Psoas muscle (tissue), 8 donors: ENCODE data around the gene CARD11. TPM values are rescaled to one million over a fixed set of nuclear protein-coding genes. Genes with fewer than 3 reads are reported as not detected.

ENCODE experiments used
- ATAC-seq, 4 donors: fragments of 200-7000 bp; cut with Tn5 transposase; one replicate each; pipeline ENCODE4 v1.9.1; 2020; ENCODE audit warnings: moderate library complexity in 3 of 4, mild to moderate bottlenecking in 2 of 4
- DNase-seq, 2 donors: peaks; one replicate each; pipeline ENCODE4 v3.0.0-alpha.2; 2020
- H3K27ac ChIP-seq: fragments of 200-600 bp; one replicate; pipeline ENCODE4 v1.8.0; 2022
- H3K27me3 ChIP-seq, 3 donors: fragments of 200-600 bp in 1 of 3; one replicate each; pipeline versions ENCODE4 v1.6.1 to v1.8.0; 2013 to 2022; ENCODE audit warnings: low read length in 2 of 3, mild to moderate bottlenecking in 2 of 3, moderate library complexity in 1 of 3; ENCODE audit not compliant: insufficient read depth in 3 of 3
- H3K36me3 ChIP-seq, 2 donors: fragments of 200-600 bp in 1 of 2; one replicate each; pipeline versions ENCODE4 v1.6.1 to v1.8.0; 2013 to 2022; ENCODE audit warnings: low read depth in 1 of 2, mild to moderate bottlenecking in 1 of 2, moderate library complexity in 1 of 2; ENCODE audit not compliant: insufficient read depth in 1 of 2
- H3K4me1 ChIP-seq: fragments of 200-600 bp; one replicate; pipeline ENCODE4 v1.8.0; 2022
- H3K4me3 ChIP-seq: fragments of 200-600 bp; one replicate; pipeline ENCODE4 v1.8.0; 2022; ENCODE audit warnings: mild to moderate bottlenecking
- H3K9me3 ChIP-seq: fragments of 200-600 bp; one replicate; pipeline ENCODE4 v1.8.0; 2022
- WGBS, 3 donors: extraction: QIAGEN DNeasy Blood & Tissue Kit; methylation state at CpG; one replicate each; pipeline versions ENCODE4 v1.1.6 to v1.1.7; 2013; 5-methylcytosine and 5-hydroxymethylcytosine counted together
- intact Hi-C, 2 donors: fragments of 100-400 bp; cut with DNase I; formaldehyde crosslinking; loops; one replicate each; pipeline versions ENCODE4 v1.11.0 to v1.14.2; 2022
- polyA plus RNA-seq, 3 donors: library from polyadenylated mRNA; stranded (reverse); fragments of 200-250 nt; gene quantifications; one replicate each; pipeline ENCODE4 v1.2.3, GENCODE V29; 2013
- total RNA-seq, 4 donors: library from RNA; stranded (reverse); fragmentation: NEBNext Ultra II Directional in 2 of 4; extraction: Animal tissue kit (Norgen Biotek cat#: 25700) in 2 of 4; gene quantifications; one replicate each; pipeline versions ENCODE4 v1.2.1 to v1.2.4, GENCODE V29; 2021 to 2023
- TF ChIP-seq, protein P1 (sequence below): fragments of 200-600 bp; IDR thresholded peaks from one replicate; pipeline ENCODE4 v1.8.0; 2022; ENCODE audit warnings: antibody characterized with exemption
- donor health status: healthy with polysubstance abuse.
- donor health status: DM: no; HTN: no; CAD: no; lungs with moderate emphysema.
- donor health status: Bipolar disorder and iron deficiency.
- donor health status: healthy.
- donor health status: DM: yes; HTN: yes; CAD: no.
- donor health status: DM: no; HTN: no; CAD: no.
- donor health status: DM: no; HTN: no; CAD: no.
- donor health status: DM: yes; HTN: yes; CAD: no.

CARD11 gene
- total and polyA plus RNA-seq, 7 donors, result 0.08 to 0.84 (median 0.39) TPM

DNA sequence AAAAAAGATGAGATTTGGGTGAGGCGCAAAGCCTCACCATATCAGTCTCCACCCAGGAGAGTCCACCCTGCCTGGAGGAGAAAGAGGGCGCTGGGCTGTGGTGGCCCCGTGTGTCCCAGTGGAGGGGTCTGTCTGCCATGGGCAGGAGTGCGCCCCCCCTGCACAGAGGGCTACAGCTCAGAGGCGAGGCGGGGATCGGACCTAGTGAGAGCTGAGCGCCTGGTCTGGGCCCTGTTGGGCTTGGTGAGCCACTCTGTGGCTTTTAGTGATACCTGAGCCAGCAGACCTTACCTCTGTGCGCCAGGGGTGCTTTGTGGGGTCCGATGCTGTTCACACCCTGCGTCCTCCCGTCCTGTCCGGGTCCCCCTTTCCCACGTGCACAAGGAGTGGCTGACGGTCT lies 173.7 kb downstream of the CARD11 start:
- Histone ChIP-seq H3K27me3 (peaks cover 0 to 13% (median 3%) of the 10 kb centered on the region in 3 donors), H3K4me3 (no peak overlapping the region), H3K36me3 (no peaks in the 10 kb centered on the region), H3K27ac (no peak overlapping the region), H3K9me3 (no peaks in the 10 kb centered on the region), H3K4me1 (no peaks in the 10 kb centered on the region)
- intact Hi-C loops, result loop anchor here in 1 of 2 donors (10.0 kb wide), 1 partner anchor 1025 kb away; no protein-coding TSS in a partner anchor
- WGBS, 3 donors, result 84 to 90% (median 85%) methylated on average over 14 to 15 of the region's 15 CpGs
- TF ChIP-seq, protein P1, sequence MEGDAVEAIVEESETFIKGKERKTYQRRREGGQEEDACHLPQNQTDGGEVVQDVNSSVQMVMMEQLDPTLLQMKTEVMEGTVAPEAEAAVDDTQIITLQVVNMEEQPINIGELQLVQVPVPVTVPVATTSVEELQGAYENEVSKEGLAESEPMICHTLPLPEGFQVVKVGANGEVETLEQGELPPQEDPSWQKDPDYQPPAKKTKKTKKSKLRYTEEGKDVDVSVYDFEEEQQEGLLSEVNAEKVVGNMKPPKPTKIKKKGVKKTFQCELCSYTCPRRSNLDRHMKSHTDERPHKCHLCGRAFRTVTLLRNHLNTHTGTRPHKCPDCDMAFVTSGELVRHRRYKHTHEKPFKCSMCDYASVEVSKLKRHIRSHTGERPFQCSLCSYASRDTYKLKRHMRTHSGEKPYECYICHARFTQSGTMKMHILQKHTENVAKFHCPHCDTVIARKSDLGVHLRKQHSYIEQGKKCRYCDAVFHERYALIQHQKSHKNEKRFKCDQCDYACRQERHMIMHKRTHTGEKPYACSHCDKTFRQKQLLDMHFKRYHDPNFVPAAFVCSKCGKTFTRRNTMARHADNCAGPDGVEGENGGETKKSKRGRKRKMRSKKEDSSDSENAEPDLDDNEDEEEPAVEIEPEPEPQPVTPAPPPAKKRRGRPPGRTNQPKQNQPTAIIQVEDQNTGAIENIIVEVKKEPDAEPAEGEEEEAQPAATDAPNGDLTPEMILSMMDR, result no peak
- DNase-seq (no peak), ATAC-seq (no peak)

DNA sequence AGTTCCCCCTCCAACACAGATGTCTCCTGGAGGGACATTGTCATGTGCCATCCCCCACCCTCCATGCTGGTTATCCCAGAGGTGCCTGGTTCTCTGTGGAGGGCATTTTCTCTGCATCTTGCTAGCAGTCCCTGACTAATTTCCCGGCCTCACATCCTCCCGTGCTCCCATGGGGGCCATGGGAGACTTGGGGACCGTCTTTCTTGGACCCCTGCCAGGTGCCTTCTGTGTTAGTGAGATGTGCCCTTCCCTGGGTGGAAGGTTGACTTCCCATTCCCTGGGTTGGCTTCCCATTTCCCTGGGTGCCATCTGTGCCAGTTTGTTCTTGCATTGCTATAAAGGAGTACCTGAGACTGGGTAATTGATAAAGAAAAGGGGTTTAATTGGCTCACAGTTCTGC lies 177.1 kb downstream of the CARD11 start:
- peaks cover 15% of the 10 kb centered on the region for H3K4me1 ChIP-seq
- no peak for ATAC-seq
- peaks cover 0 to 13% (median 3%) of the 10 kb centered on the region in 3 donors for H3K27me3 ChIP-seq
- no peaks in the 10 kb centered on the region for H3K36me3 ChIP-seq
- H3K27ac ChIP-seq, result no peak overlapping the region
- WGBS, 3 donors, result 15 to 25% (median 20%) methylated on average over 3 of the region's 3 CpGs
- no peaks in the 10 kb centered on the region for H3K9me3 ChIP-seq
- TF ChIP-seq, protein P1, result no peak
- intact Hi-C loops, result loop anchor here in 1 of 2 donors (10.0 kb wide), 1 partner anchor 1028 kb away; no protein-coding TSS in a partner anchor
- no peak overlapping the region for H3K4me3 ChIP-seq
- no peak for DNase-seq

DNA sequence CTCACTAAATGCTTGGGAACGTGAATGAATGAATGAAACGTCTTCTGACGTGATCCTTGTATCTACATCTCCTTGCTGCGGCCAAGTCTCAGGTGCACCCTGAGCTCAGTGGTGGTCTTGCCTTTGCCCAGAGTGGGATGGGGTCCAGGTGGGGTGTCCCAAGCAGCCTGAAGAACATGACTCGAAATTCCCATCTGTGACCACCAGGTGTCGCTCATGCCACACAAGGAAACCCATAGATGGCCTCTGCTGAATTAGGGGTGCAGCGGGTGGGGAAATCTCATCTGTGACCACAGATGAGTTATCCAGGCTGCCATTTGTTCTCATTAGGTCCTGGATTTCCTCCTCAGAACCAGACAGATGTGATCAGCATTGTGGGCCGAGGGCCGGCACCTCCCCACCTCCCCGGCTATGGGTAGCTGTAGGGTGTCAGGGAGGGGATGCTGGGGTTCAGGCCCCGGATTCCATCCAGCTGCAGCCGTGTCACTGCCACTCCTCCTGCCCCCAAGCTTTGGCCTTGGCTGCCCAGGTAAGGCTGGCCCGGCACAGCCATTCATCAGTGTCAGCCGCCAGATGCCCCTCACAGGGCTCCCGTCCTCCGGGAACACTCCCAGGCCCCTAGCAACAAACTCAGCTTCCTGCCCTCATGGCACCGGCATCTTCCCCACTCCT lies 178.5 kb downstream of the CARD11 start:
- 51 to 56% (median 52%) methylated on average over 17 of the region's 17 CpGs for WGBS, 3 donors
- no peak overlapping the region for H3K27ac ChIP-seq
- no peak overlapping the region for H3K4me3 ChIP-seq
- H3K36me3 ChIP-seq, result no peaks in the 10 kb centered on the region
- intact Hi-C loops, result loop anchor here in 1 of 2 donors (10.0 kb wide), 1 partner anchor 1030 kb away; no protein-coding TSS in a partner anchor
- no peaks in the 10 kb centered on the region for H3K9me3 ChIP-seq
- H3K27me3 ChIP-seq, result peaks cover 0 to 5% (median 3%) of the 10 kb centered on the region in 3 donors
- TF ChIP-seq, protein P1, result peak; percentile 89
- DNase-seq, result peak; percentile 67 to 76
- peak in 2 of 4 donors; percentile 37 to 54 for ATAC-seq
- peaks cover 15% of the 10 kb centered on the region for H3K4me1 ChIP-seq

DNA sequence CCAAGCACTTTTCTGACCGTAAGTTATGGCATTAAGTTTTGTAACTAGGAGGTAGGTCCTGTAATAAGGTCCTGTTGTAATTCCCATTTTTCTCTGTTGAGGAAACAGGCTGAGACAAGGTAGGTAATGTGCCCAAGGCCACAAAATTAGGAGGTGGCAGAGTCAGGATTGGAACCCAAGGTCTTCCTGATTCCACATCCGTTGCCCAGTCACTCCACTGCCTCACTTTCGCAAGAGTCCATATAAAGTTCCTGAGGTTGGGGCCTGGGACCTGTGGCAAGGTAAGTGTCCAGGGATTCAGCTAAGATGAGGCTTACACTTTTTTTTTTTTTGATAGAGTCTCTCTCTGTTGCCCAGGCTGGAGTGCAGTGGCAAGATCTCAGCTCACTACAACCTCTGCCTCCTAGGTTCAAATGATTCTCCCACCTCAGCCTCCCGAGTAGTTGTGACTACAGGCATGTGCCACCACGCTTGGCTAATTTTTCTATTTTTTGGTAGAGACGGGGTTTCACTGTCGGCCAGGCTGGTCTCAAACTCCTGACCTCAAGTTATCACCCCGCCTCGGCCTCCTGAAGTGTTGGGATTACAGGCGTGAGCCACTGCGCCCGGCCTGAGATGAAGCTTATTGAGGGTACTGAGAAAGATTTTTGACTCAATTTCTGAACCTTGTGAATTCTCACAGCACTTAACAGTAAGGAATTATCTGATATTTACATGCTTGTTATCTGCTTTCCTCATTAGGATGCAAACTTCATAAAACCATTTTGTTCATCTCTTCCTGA lies 179.3 kb downstream of the CARD11 start:
- intact Hi-C loops, result loop anchor here in 1 of 2 donors (10.0 kb wide), 1 partner anchor 1030 kb away; no protein-coding TSS in a partner anchor
- H3K4me3 ChIP-seq, result no peak overlapping the region
- peaks cover 15% of the 10 kb centered on the region for H3K4me1 ChIP-seq
- DNase-seq (no peak), ATAC-seq (no peak)
- H3K27ac ChIP-seq, result peak overlapping the region; percentile 74
- no peaks in the 10 kb centered on the region for H3K9me3 ChIP-seq
- 88 to 89% (median 89%) methylated on average over 12 of the region's 12 CpGs for WGBS, 3 donors
- TF ChIP-seq, protein P1, result no peak
- H3K36me3 ChIP-seq, result no peaks in the 10 kb centered on the region
- peaks cover 0 to 3% (median 0%) of the 10 kb centered on the region in 3 donors for H3K27me3 ChIP-seq
